HPDE6-E6E7 (cell line): ENCODE measurements around the gene SNTG2.

ENCODE experiments used
- DNase-seq: peaks from one replicate; pipeline ENCODE4 v3.0.0; 2011; ENCODE audit warnings: missing footprints; ENCODE audit errors: extremely low spot score

SNTG2 gene

DNA sequence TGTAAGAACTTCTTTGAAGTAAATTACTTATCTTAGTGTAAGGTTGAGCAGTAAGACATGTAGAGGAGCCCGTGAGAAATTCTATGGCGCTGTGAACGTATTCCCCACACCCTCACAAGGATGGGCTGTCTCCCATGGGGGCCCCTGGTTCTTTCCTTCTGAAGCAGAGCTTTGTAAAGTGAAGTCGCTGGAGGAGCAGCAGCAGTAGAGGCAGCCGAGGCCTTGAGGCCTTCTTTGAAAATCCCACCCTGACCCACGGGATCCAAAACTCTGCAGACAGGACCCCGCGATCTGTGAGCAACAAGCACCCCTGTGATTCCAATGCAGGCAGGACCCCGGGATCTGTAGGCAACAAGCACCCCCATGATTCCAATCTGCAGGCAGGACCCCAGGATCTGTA, 23.8 kb upstream of the SNTG2 start:
- DNase-seq, result no peak

DNA sequence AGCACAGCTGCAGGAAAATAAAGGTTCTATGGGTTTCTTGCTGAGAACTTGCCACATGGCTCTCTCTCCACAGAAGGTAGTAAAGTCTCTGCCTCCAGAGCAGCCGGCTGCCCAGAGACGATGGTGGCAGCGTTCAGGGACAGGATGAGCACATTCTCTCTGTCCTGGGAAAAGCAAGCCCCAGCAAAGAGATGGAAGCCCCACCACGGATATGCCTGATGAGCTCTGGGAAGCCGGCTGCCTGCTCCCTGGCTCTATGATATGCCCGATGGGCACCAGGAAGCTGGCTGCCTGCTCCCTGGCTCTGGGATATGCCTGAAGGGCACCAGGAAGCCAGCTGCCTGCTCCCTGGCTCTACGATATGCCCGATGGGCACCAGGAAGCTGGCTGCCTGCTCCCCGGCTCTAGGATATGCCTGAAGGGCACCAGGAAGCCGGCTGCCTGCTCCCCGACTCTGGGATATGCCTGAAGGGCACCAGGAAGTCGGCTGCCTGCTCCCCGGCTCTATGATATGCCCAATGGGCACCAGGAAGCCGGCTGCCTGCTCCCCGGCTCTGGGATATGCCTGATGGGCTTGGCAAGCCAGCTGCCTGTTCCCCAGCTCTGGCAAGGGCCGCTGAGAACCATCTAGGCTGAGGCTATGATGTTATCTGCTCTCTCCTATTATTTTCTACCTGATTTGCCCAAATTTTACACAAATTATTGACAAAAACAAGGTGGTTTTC, 21.5 kb upstream of the SNTG2 start:
- DNase-seq, result no peak

DNA sequence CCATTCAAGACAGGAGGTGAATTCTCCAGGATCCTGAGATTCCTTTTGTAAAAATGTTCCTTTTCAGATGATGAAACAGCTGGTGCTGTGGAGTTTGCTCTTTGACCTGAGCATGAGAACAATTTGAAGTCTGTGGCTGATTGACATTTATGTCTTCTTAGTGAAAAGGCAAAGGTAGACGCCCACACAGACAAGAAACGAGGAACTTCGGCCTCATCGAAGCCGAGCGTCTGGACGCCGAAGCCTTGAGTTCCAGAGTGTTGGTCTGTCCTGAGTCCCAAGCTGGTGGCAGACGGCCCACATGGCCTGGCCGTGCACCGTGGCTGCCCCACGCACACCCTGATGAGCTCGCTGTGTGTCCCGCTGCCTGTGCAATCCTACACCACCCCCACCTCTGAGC, 20.7 kb upstream of the SNTG2 start:
- DNase-seq, result no peak

DNA sequence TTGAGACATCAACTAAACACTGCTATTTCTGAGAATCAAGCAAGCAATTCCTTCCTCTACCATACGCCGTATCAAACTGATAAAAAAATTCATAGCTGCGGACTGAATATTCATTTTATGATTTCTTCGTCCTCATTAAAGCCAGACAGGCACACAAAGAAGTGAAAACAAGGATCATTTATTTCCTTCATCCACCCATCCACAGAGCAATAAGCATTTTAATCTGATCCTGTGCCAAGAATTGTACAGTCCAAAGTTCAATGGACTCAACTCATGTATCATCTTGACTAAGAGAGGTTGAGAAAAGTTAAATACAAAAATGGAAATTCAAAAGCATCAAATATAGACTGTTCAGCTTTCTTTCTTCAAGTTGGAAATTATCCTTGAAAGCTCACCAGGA, 19.7 kb upstream of the SNTG2 start:
- DNase-seq, result no peak

DNA sequence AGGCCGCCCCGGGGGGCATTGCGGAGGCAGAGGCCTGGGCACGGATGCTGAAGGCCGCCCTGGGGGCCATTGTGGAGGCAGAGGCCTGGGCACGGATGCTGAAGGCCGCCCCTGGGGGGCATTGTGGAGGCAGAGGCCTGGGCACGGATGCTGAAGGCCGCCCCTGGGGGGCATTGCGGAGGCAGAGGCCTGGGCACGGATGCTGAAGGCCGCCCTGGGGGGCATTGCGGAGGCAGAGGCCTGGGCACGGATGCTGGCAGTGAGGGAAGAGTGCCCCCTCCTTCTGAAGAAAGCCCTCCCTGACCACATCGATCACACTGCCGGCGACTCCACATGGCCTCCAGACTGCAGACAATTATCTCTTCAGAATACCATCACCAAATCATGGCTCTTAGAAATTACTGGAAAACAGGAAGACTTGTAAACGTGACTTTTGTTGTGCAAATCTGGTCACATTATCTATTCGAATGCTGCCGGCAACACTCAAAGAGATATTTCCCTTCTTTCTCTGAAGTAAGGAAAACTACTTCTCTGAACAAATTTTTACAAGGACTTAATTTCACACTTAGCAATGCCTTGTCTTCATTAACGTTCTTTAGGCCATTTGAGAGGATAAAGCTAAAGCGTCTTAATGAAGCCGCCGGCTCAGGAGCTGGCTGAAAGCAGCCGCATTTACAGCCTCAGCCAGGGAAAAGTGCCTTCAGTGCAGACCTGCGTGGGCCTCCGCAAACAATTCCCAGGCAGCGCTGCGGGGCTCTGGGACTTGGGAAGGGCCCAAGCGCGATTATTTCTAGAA, 18.1 kb upstream of the SNTG2 start:
- DNase-seq, result no peak

DNA sequence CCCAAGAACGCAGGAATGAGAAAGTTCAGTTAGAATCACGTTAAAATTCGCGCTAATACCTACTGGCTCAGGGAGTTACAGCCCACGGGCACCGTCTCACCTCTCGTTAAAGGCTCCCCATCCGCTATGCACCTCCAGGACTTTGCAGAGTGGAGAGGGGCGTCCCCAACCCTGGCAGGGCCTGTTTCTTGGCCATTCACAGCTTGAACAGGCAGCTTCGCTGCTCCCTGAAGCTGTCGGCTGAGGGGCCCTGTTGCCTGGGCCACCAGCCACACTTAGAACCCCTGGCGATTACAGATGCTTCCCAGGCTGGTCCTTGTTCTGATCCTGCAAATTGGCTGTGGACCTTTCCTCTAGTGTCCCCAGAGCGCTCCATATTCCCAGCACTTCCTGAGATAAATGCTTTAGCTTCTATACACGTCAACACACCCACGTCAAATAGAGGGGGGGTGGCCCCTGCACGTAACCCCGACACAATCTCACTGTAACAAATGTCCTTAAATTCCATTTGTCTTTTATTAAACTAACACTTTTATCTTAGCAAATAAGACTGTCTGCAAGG, 16.8 kb upstream of the SNTG2 start:
- no peak for DNase-seq

DNA sequence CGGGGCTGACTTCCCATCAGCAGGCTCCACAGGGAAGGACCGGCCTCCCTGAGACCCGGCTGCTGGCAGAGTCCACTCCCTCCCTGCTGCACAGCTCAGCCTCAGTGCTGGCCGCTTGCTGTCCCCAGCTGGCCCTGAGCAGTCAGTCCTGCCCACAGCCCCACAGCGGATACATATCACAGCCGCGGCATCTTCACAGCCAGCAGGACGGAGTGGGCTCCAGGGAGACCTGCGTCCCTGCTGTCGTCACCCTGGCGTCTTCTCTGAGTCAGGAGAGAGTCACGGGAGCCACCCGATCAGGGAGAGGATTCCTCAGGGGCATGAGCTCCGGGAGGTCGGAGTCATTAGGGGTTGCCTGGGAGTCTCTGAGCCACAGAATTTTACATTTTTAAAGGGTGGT, 13.1 kb upstream of the SNTG2 start:
- no peak for DNase-seq

DNA sequence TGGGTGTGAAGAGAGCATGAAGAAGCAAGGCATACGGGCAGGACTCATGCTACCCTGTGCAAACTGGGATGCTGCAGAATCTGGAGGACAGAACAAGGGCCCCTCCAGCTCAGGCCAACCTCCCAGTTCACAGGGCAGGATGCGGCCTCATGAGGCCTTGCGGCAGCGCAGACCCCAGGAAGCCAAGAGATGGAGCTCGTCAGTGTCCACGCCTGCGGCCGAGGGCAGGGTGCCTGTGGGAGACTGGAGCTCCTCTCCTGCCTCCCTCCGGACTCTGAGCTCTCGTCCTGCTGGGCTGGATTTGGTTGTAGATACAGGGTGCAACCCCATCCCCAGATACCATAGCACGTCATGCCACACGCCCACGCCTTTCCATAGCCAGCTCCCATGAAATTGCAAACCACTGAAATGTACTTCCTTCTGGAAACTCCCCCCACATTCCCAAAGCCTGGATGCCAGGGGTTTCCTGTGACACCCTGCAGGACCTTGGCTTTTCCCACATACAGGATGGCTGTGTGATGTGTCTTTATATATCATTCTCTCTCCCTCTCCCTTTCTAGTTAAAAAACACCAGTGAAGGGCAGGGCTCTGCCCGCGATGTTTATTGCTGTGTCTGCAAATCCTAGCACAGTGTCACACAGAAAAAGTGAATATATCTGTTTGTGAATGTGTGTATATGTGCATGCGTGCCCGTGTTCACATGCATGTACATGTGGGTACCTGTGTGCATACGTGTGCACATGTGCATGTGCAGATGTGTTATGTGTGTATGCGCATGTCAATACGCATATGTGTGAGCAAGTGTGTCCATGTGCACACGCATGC, 12.3 kb upstream of the SNTG2 start:
- no peak for DNase-seq

DNA sequence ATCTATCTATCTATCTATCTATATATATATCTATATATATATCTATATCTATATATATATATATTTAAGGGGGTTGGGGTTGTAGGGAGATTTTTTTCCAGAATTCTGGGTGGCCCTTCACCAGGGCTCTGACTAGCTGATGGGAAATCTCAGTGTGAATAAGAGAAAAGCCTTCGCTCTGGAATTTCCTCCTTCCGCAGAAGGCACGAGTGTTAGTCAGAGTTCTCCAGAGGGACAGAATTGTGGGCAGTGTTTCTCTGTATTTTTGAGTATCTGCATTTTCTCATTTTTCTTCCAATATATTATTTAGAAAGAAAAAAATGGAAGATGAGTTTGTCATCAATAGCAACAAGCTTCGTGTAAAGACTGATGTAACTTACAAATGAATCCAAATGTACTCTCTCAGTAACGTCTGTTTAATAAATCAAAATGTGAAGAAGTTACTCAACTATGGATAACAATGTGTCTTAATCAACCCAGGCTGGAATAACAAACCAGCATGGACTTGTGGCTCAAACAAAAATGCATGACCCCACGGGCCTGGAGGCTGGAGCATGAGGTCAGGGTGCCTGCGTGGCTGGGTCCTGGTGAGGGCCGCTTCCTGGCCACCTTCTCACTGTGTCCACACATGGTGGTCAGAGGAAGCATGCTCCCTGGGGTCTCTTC, 10.6 kb upstream of the SNTG2 start:
- no peak for DNase-seq

DNA sequence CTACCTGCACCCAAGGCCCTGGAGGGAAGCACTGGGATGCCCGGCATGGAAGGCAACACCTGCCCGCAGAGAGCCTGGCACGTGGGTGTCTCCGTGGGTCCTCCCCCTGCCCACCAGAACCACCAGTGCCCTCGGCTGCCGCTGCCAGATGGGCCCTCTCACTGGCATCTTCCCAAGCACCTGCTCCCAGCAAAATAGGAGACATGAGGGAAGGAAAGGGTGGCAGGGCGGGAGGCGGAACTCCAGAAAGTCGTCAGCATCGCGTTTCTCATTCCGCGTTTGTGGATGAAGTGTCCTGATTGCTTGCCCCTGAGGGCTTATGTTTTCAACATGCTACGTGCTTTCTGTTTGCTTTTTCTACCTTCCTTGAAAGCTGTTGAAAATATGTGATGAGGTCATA, 8.8 kb upstream of the SNTG2 start:
- DNase-seq, result no peak

DNA sequence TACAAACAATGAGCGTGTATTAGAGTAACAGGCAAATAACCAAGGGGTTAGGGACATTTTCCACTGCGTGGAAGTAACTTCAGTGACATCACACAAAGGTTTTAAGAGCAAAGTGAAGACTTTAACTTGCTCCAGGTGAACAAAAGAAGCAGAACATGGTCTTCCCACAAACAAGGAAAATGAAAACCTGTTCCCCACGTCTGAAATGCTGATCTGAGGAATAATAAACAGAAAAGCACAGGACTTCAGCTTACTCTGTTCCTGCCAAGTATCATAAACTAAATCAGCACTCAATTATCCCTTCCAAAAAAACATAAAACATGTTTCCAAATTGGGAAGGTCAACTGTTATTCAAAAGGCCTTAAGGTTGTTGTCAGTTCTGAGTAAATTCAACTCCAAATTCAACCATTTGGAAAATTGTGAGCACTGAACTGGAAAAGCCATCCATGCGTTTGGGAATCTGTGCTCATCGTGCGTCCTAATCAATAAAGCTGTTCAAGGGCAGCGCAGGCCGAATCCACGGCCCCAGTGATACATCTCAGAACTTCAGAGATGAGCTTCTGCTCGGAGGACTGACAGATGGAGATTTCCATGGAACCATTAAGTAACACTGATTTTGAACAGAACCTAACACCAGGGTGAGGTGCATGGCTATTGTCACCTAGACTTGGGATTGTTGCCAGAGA, 7.7 kb upstream of the SNTG2 start:
- DNase-seq, result no peak

DNA sequence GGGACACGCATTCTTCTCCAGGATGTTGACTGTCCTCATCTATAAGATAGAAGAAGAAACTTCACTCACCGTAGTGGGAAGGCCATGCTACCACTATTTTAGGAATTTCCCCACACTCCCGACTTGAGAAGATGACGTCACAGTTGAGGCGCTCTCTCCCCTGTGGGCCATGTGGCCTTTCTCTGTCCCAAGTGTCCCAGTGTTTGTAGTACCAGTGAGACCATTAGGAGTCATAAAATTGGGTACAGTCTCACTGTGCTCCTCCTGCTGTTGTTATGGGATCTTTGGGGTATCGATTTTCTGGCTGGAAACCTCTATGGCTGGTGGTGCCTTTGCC, 7.2 kb upstream of the SNTG2 start:
- no peak for DNase-seq

DNA sequence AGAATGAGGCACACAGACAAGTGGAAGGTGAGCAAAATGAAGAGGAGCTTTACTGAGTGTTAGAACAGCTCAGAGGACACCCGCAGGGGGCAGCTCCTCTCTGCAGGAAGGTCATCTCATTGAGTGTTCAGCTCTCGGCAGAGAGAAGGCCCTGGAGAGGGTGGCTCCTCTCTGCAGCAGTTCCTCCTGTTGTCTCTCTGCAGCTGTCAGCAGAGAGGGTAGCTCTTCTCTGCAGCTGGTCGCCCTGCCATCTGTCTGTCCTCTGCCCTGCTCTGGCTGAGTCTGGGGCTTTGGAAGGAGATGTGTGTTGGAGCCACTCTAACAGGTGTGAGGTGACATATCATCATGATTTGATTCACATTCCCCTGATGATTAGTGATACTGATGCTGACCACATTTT, 6.8 kb upstream of the SNTG2 start:
- DNase-seq, result no peak

DNA sequence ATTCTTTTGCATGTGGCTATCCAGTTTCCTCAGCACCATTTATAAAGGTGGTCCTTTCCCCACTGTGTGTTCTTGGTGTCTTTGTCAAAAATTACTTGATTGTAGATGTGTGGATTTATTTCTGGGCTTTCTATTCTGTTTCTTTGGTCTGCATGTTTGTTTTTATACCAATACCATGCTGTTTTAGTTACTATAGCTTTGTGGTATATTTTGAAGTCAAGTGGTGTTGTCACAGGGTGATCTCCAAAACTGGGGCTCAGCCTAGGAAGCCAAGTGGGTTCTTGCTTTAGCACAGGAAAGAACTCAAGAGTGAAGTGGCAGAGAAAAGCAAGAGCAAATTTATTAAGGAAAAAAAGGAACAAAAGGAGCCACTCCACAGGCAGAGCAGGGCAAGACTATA, 6.0 kb upstream of the SNTG2 start:
- no peak for DNase-seq

DNA sequence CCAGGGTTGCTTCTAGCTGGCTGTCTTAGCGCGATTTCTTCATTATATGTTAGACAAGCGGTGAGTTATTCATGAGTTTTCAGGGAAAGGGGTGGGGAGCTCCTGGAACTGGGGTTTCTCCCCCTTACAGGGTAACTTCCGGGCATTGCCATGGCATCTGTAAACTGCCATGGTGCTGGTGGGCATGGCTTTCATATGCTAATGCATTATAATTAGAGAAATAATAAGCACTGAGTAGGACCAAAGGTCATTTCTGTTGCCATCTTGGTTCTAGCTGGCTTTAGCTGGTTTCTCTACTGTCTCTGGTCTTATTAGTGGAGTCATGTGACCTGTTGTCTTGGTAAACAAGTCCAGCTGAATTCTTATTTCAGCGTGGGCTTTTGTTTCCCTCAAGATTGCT, 5.5 kb upstream of the SNTG2 start:
- no peak for DNase-seq

DNA sequence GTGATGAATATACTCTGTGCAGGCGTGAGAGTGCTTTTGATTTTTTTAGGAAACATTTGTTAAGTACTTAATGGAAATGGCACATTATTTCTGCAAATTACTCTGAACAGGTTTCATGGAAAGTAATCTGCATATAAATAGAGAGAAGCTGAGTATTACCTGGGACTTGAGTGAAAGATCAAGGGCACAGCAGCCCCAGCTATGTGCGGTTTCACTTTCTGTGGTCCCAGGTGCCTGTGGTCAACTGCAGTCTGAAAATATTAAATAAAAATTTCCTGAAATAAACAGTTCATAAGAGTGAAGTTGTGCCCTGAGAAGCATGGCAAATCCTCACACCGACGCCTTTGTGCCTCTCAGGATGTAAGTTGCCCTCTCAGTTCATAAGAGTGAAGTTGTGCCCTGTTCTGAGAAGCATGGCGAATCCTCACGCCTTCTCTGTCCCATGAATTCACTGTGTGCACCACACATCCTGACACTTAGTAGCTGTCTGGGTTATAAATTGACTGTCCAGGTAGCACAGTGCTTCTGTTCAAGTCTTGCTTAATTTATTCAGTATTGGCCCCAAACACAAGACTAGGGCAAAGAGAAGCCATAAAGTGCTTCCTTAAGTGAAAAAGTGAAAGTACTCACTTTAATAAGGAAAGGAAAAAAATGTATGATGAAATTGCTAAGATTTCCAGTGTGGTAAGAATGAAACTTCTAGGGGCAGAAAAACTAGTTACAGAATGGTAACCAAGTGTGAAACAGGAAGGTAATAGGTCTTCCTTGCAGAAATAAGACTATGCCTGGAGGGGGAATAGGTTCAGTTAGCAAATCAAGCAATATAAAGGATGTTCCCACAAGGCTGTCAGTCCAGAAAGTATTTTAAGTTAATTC, 4.3 kb upstream of the SNTG2 start:
- no peak for DNase-seq

DNA sequence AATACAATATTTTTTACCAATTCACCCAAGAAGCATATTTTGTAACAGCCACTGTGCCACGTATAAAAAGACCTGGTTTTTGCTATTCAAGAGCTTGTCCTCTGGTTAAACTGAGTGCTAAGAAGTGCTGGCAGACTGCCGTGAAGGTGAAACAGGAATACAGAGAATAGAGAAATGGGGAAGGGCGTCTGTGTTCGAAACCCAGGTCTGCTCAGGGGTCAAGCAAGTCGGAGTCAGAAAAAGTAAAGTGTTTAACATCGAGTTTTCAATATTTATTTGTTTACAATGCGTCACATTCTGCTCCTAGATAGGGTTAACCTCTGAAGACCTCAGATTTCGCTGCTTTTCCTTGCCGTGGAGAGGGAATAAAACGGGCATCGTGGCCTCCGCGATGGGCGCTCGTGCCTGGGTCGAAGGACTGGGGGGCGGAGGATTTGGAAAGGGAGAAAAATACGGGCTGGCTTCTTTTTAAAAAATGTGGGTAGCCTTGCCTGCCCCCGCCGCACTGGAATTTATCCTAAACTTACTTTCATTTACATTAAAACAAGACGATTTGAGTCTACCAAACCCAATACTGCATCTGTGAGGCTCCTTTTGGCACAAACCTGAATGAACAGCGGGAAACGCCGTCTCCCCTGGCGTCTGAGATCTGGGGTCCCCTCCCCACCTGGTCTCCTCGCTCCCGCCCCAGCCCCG, 1.1 kb upstream of the SNTG2 start:
- DNase-seq, result no peak

DNA sequence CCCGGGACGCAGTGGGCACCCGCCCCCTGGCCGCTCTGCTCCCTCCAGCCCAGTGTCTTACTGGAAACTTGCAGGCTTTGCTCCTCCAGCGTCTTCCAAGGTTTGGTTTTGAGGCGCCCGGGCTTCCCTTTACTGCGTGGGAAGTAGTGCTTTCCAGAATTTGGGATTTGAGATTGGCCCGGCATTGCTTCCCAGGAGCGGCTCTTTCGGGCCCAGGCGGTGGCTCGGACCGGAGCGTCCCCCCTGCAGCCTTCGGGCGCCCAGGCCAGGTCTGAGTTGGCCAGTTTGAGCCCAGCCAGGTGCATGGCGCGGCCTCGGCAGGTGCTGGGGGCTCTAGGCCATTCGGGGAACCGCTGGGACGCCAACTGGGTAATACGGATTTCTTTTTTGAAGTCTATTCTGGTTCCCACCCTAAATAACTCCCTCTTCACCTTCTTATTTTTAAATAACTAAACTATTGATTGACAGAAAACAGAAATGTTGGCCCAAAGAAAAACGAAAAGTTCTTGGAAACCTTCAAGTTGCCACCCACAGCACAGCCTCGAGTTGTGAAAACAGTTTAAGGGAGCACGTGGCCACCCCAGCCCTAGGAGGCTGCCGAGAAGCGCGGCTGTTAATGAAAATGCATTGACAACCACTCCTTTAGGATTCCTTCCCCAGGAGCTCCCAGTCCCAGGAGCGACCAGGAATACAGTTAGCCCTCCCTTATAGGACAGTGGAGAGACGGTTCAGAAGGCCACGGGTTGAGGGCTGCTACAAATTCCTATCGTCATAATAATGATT, 766 bp downstream of the SNTG2 start:
- no peak for DNase-seq

DNA sequence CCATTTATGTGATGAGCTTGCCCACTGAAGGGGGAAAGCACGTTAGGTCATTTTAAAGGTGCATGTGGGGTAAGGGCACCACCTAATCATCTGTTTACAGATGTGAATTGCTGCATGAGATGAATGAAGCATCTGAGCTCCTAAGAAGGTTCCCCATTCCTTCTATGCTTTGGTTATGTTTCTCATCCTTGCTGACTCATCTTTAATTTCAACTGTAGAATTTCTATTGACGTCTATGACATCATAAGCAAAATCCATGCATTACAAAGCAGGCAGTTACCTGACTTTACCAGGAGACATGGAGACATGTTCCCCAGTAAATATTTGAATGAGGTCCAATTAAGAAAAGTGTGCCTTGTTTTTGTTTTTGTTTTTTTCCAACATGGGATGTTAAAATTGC, 2.8 kb downstream of the SNTG2 start:
- no peak for DNase-seq
